Nephron (organoid): ENCODE measurements around the gene PSTK.

ENCODE experiments used
- H3K27ac Mint-ChIP-seq, 3 experiments: 2 replicates each; pipeline ENCODE4 v1.8.0; 2020; ENCODE audit warnings: mixed read lengths in 3 of 3, mild to moderate bottlenecking in 2 of 3, moderate library complexity in 1 of 3
- H3K27me3 Mint-ChIP-seq: 2 replicates; pipeline ENCODE4 v1.8.0; 2021; ENCODE audit warnings: low read depth, mild to moderate bottlenecking, moderate library complexity, mixed read lengths
- H3K36me3 Mint-ChIP-seq: 2 replicates; pipeline ENCODE4 v1.8.0; 2020; ENCODE audit warnings: low read depth, mixed read lengths
- H3K4me1 Mint-ChIP-seq: 2 replicates; pipeline ENCODE4 v1.8.0; 2020; ENCODE audit warnings: mixed read lengths
- H3K4me3 Mint-ChIP-seq, 3 experiments: 2 replicates each; pipeline ENCODE4 v1.8.0; 2020; ENCODE audit warnings: mild to moderate bottlenecking in 3 of 3, mixed read lengths in 3 of 3, moderate library complexity in 2 of 3
- H3K9me3 Mint-ChIP-seq: 2 replicates; pipeline ENCODE4 v1.8.0; 2020; ENCODE audit warnings: mixed read lengths
- CTCF ChIP-seq, 3 experiments: fragments of 200-600 bp; sonication (generic); IDR thresholded peaks; one replicate each; pipeline ENCODE4 v1.5.0; 2021; ENCODE audit warnings: antibody characterized with exemption in 3 of 3; ENCODE audit not compliant: unreplicated experiment in 3 of 3

The PSTK gene

GRCh38 chr10:123019264-123019663, 39.1 kb downstream of the PSTK start:
- H3K27me3 Mint-ChIP-seq: no peaks in the 10 kb centered on the region
- H3K36me3 Mint-ChIP-seq: no peaks in the 10 kb centered on the region
- H3K9me3 Mint-ChIP-seq: no peaks in the 10 kb centered on the region
- TF ChIP-seq CTCF (IDR thresholded peaks at IDR 0.05; ENCODE audit: unreplicated experiment in 3 of 3): no peak
- no peak overlapping the region for H3K27ac Mint-ChIP-seq
- H3K4me1 Mint-ChIP-seq: no peaks in the 10 kb centered on the region
- H3K4me3 Mint-ChIP-seq: no peak overlapping the region

GRCh38 chr10:123019941-123020703, 39.9 kb downstream of the PSTK start:
- H3K9me3 Mint-ChIP-seq: no peaks in the 10 kb centered on the region
- no peaks in the 10 kb centered on the region for H3K36me3 Mint-ChIP-seq
- H3K27ac Mint-ChIP-seq: no peak overlapping the region
- H3K4me1 Mint-ChIP-seq: no peaks in the 10 kb centered on the region
- H3K4me3 Mint-ChIP-seq: no peak overlapping the region
- H3K27me3 Mint-ChIP-seq: no peaks in the 10 kb centered on the region
- no peak for TF ChIP-seq CTCF (IDR thresholded peaks at IDR 0.05; ENCODE audit: unreplicated experiment in 3 of 3)

DNA sequence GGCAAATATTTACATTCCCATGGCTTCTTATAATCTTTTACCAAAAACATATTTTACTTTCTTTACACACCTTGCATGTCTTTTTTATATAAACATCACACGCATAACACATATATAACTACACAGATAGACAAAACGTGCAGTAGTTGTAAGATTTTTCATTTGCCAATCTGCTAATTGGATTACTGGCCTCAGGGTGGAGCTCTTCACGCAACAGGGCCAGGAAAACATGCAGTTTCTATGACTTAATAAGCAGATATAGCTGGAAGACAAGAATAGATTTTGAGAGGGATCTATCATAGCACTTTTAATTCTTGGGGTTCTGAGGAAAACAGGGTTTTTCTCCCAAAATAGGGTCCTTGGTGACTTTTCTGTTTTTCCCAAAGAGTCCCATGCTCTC, 41.3 kb downstream of the PSTK start:
- Mint-ChIP-seq H3K36me3 (no peaks in the 10 kb centered on the region), H3K27ac (no peak overlapping the region), H3K9me3 (no peaks in the 10 kb centered on the region), H3K27me3 (no peaks in the 10 kb centered on the region), H3K4me3 (no peak overlapping the region), H3K4me1 (no peaks in the 10 kb centered on the region)
- TF ChIP-seq CTCF (IDR thresholded peaks at IDR 0.05; ENCODE audit: unreplicated experiment in 3 of 3): no peak

DNA sequence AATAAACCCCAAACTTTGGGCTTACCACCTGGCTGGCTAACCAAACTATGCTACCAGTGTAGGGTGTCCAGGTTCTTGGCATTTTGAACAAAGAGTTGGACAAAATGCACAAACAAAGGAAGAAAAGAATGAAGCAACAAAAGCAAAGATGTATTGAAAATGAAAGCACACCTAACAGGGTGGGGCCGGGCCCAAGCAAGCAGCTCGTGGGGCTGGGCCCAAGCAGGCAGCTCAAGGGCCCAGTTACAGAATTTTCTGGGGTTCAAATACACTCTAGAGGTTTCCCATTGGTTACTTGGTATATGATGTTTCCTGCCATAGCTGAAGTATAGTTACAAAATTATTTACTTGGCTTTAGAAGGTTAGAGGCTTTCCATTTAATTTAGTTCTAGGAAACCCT, 44.3 kb downstream of the PSTK start:
- H3K4me3 Mint-ChIP-seq: no peak overlapping the region
- H3K36me3 Mint-ChIP-seq: no peaks in the 10 kb centered on the region
- H3K27ac Mint-ChIP-seq: no peak overlapping the region
- no peaks in the 10 kb centered on the region for H3K9me3 Mint-ChIP-seq
- no peak for TF ChIP-seq CTCF (IDR thresholded peaks at IDR 0.05; ENCODE audit: unreplicated experiment in 3 of 3)
- no peaks in the 10 kb centered on the region for H3K27me3 Mint-ChIP-seq
- H3K4me1 Mint-ChIP-seq: no peaks in the 10 kb centered on the region

DNA sequence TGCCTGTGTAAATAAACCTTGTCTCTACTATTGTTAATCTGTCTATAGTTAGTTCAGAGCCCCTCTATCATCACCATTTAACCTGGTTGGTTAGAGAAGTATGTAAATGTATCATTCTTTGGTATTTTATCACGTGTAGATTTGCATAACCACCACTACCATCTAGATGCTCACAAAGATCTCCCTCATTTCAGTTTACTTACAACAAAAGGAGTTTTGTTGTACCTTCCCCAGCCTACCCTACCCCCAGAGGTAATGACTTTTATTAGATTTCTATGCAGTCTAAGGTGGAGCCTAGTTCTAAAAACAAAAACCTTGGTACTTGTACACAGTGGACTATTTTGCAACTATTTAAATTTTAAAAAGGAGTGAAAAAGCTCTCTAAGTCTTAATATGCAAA, 46.1 kb downstream of the PSTK start:
- no peaks in the 10 kb centered on the region for H3K4me1 Mint-ChIP-seq
- no peak overlapping the region for H3K4me3 Mint-ChIP-seq
- H3K9me3 Mint-ChIP-seq: no peaks in the 10 kb centered on the region
- no peak overlapping the region for H3K27ac Mint-ChIP-seq
- no peaks in the 10 kb centered on the region for H3K36me3 Mint-ChIP-seq
- no peaks in the 10 kb centered on the region for H3K27me3 Mint-ChIP-seq
- no peak for TF ChIP-seq CTCF (IDR thresholded peaks at IDR 0.05; ENCODE audit: unreplicated experiment in 3 of 3)

- no peaks in the 10 kb centered on the region for H3K36me3 Mint-ChIP-seq
- no peak overlapping the region for H3K27ac Mint-ChIP-seq
- H3K4me3 Mint-ChIP-seq: no peak overlapping the region
- no peak for TF ChIP-seq CTCF (IDR thresholded peaks at IDR 0.05; ENCODE audit: unreplicated experiment in 3 of 3)
- H3K4me1 Mint-ChIP-seq: no peaks in the 10 kb centered on the region
- H3K27me3 Mint-ChIP-seq: no peaks in the 10 kb centered on the region
- H3K9me3 Mint-ChIP-seq: no peaks in the 10 kb centered on the region
These were observed 47.7 kb downstream of the PSTK start for GRCh38 chr10:123027861-123028260.
